Measurements from ENCODE around the gene MIAT.

MIAT gene

GRCh38 chr22:26619510-26619909 lies 37.9 kb upstream of the MIAT start:
- no peak for DNase-seq (ENCODE audit: low spot score)
- Histone ChIP-seq H3K27ac (no peak overlapping the region), H3K4me3 (no peak overlapping the region)
- TF ChIP-seq, protein P1, sequence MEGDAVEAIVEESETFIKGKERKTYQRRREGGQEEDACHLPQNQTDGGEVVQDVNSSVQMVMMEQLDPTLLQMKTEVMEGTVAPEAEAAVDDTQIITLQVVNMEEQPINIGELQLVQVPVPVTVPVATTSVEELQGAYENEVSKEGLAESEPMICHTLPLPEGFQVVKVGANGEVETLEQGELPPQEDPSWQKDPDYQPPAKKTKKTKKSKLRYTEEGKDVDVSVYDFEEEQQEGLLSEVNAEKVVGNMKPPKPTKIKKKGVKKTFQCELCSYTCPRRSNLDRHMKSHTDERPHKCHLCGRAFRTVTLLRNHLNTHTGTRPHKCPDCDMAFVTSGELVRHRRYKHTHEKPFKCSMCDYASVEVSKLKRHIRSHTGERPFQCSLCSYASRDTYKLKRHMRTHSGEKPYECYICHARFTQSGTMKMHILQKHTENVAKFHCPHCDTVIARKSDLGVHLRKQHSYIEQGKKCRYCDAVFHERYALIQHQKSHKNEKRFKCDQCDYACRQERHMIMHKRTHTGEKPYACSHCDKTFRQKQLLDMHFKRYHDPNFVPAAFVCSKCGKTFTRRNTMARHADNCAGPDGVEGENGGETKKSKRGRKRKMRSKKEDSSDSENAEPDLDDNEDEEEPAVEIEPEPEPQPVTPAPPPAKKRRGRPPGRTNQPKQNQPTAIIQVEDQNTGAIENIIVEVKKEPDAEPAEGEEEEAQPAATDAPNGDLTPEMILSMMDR (IDR thresholded peaks at IDR 0.05) = no peak

DNA sequence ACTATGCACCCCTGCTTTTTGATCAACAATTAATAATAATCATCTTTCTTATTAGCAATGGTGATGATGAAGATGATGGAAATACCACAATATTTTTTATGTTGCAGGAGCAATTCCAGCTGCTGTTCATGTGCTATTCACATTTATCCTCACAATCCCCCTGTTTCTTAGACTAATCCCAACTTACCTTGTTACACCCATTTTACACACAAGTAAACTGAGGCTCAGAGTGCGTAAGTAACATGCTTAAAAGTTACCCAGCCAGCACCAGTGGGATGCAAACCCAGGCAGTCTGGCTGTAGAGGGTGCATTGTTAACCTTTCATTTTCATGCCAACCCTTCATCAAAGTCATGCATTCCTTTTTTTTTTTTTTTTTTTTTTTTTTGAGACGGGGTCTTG lies 37.2 kb upstream of the MIAT start:
- H3K4me3 ChIP-seq = no peak overlapping the region
- no peak for DNase-seq (ENCODE audit: low spot score)
- TF ChIP-seq, protein P1 (IDR thresholded peaks at IDR 0.05) = no peak
- H3K27ac ChIP-seq = no peak overlapping the region

GRCh38 chr22:26621663-26622062 lies 35.7 kb upstream of the MIAT start, which contains the start of gene CRYBA4:
CRYBA4 (plus strand) TSS chr22:26621963; CDS start chr22:26622597, 634 bp downstream.
- H3K27ac ChIP-seq = no peak within 1 kb of the TSS
- DNase-seq (ENCODE audit: low spot score) = no peak
- TF ChIP-seq, protein P1 (IDR thresholded peaks at IDR 0.05) = no peak
- H3K4me3 ChIP-seq = no peak within 1 kb of the TSS

GRCh38 chr22:26623984-26624383 lies 33.4 kb upstream of the MIAT start:
- DNase-seq (ENCODE audit: low spot score) = no peak
- Histone ChIP-seq H3K27ac (no peak overlapping the region), H3K4me3 (no peak overlapping the region)
- TF ChIP-seq, protein P1 (IDR thresholded peaks at IDR 0.05) = no peak

- no peak overlapping the region for H3K27ac ChIP-seq
- no peak for DNase-seq (ENCODE audit: low spot score)
- H3K4me3 ChIP-seq = no peak overlapping the region
- TF ChIP-seq, protein P1 (IDR thresholded peaks at IDR 0.05) = no peak
Observed at GRCh38 chr22:26624803-26625202, 32.6 kb upstream of the MIAT start.

DNA sequence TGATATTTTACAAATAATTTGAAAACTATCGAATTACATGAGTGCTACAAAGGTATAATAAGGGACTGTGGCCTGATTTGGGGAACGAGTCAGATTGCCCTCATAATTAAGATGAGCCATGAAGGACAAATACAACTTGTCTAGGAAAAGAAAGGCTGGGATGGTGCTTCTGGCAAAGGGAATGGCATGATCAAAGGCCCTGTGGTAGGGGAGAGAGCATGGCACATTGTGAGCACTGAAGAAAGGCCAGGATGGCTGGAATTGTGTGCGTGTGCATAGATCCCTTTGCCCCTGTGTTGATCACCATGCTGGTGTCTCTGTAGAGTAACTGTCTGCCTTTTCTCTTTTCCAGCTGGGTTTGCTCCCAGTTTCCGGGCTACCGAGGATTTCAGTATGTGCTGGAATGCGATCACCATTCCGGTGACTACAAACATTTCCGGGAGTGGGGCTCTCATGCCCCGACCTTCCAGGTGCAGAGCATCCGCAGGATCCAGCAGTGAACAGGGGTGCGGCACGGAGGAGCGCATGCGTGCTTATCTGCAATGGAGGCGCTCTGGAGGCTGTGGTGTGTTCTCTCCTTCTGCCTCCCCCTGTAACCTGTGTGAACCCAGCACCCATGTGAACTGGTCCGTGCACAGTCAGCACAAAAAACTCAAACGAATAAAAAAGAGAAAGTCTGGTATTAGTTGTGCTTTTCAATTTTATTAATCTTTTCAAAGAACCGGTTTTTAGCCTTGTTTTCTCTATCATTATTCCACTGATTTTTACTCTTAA lies 27.2 kb upstream of the MIAT start:
- DNase-seq (ENCODE audit: low spot score) = no peak
- Histone ChIP-seq H3K27ac (no peak overlapping the region), H3K4me3 (no peak overlapping the region)
- TF ChIP-seq, protein P1 (IDR thresholded peaks at IDR 0.05) = no peak

GRCh38 chr22:26631282-26631681 lies 26.1 kb upstream of the MIAT start:
- TF ChIP-seq, protein P1 (IDR thresholded peaks at IDR 0.05) = no peak
- DNase-seq (ENCODE audit: low spot score) = no peak
- no peak overlapping the region for H3K27ac ChIP-seq

More at GRCh38 chr22:26631282-26631681, 26.1 kb upstream of the MIAT start:
- no peak overlapping the region for H3K4me3 ChIP-seq
